ENCODE measurements around the gene SLC39A5.
"Not testable (repeated sequence)": the region's sequence is repeated elsewhere in the genome, so short reads cannot be mapped to it uniquely, and the experiment has no call there.

Gene SLC39A5

DNA sequence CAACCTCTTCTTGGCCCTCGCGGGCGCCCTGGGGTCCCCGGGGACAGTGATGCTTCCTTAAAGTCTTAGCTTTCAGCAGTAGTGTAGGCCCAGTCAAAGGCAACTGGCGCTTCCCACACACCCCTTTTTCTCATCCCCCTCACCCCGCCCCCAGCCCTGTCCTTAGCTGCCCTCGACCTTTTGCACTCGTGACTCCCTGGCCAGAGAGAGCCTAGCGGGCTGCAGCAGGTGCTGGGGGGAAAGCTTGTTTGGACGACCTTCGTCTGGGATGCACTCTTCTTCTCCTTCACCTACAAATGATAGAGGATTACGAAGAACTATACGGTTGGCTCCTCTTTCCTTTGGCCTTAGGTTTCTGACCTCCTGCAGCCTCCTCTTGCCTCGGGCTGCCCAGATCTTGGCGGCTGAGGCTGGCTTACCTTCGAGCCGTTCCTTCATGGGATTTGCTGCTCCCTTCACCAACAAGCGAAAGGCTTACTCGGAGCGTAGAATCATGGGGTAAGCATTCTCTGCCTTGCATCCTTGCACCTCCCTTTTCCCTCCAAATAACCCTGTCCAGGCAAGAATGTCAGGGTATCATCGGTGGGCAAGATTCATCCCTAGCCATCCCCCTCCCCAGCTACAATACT is 37.7 kb downstream of the SLC39A5 start:
- peaks cover 23% of the 10 kb centered on the region for H3K4me1 Mint-ChIP-seq
- TF ChIP-seq, protein P1, sequence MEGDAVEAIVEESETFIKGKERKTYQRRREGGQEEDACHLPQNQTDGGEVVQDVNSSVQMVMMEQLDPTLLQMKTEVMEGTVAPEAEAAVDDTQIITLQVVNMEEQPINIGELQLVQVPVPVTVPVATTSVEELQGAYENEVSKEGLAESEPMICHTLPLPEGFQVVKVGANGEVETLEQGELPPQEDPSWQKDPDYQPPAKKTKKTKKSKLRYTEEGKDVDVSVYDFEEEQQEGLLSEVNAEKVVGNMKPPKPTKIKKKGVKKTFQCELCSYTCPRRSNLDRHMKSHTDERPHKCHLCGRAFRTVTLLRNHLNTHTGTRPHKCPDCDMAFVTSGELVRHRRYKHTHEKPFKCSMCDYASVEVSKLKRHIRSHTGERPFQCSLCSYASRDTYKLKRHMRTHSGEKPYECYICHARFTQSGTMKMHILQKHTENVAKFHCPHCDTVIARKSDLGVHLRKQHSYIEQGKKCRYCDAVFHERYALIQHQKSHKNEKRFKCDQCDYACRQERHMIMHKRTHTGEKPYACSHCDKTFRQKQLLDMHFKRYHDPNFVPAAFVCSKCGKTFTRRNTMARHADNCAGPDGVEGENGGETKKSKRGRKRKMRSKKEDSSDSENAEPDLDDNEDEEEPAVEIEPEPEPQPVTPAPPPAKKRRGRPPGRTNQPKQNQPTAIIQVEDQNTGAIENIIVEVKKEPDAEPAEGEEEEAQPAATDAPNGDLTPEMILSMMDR (IDR thresholded peaks at IDR 0.05) = no peak
- H3K9me3 Mint-ChIP-seq = no peaks in the 10 kb centered on the region
- peak overlapping the region; percentile 91 for H3K4me3 Mint-ChIP-seq
- peaks cover 5% of the 10 kb centered on the region for H3K27me3 Mint-ChIP-seq (ENCODE audit: low read depth, poor library complexity)
- no peak for DNase-seq
- peaks cover 15% of the 10 kb centered on the region for H3K36me3 Mint-ChIP-seq (ENCODE audit: low read depth)
- no peak overlapping the region for H3K27ac Mint-ChIP-seq

DNA sequence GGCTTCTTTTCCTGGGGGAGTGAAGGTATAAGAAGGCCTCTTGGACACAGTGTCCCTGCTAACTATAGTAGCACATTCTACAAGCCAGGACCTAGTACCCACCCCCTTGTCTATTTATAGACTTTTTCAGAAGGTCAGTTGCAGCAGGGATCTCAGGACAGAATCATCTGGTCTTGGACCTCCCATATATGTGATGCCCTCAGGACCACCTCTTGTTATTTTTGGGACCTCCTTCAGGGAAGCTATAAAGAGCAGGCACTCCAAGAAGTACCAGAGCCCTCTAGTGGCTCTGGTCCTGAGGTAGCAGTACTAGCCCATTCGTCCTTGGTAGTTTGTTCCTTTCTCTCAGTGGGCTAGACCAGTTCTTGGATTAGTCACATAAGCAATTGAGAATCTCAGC is 41.2 kb downstream of the SLC39A5 start:
- Mint-ChIP-seq H3K4me3 (no peak overlapping the region), H3K27me3 (ENCODE audit: low read depth, poor library complexity) (peaks cover 5% of the 10 kb centered on the region), H3K4me1 (peaks cover 18% of the 10 kb centered on the region), H3K9me3 (no peaks in the 10 kb centered on the region), H3K27ac (no peak overlapping the region), H3K36me3 (ENCODE audit: low read depth) (peaks cover 41% of the 10 kb centered on the region)
- TF ChIP-seq, protein P1 (IDR thresholded peaks at IDR 0.05) = peak; percentile 25
- no peak for DNase-seq

DNA sequence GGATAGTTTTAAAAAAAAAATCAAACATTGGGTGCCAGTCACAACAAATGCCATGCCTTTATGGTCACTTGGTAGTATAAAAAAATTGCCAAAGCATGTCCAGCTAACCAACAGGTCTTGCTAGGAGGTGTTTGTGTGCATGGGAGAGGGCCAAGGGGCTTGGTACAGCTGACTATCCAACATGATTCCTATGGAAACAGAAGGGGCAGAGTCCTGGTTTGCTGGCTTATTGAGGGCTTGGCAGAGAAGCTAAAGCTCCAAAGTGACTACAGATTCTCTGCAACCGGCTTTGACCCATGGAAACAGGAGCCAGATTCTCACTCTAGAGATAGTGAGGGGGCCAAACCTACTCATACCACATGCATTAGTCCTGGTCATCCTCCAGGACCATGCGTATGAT is 42.6 kb downstream of the SLC39A5 start:
- not testable (repeated sequence) for DNase-seq; H3K27ac Mint-ChIP-seq; H3K27me3 Mint-ChIP-seq (ENCODE audit: low read depth, poor library complexity); H3K4me3 Mint-ChIP-seq; H3K9me3 Mint-ChIP-seq; H3K4me1 Mint-ChIP-seq
- peaks cover 49% of the 10 kb centered on the region for H3K36me3 Mint-ChIP-seq (ENCODE audit: low read depth)

DNA sequence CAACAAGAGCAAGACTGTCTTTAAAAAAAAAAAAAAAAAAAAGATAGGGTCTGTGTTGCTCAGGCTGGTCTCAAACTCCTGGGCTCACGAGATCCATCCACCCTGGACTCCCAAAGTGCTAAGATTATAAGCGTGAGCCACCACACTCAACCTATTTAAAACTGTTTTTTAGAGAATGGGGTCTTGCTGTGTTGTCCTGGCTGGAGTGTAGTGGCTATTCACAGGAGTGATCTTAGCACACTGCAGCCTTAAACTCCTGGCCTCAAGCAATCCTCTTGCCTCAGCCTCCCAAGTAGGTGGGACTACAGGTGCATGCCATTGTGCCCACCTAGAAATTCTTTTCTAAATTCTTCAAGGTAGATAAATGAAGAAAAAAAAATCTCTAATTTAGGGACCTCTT is 44.4 kb downstream of the SLC39A5 start:
- Mint-ChIP-seq H3K4me3 (no peak overlapping the region), H3K4me1 (no peaks in the 10 kb centered on the region), H3K36me3 (ENCODE audit: low read depth) (peaks cover 56% of the 10 kb centered on the region), H3K9me3 (no peaks in the 10 kb centered on the region), H3K27ac (no peak overlapping the region), H3K27me3 (ENCODE audit: low read depth, poor library complexity) (no peaks in the 10 kb centered on the region)
- no peak for DNase-seq
- TF ChIP-seq, protein P1 (IDR thresholded peaks at IDR 0.05) = no peak

DNA sequence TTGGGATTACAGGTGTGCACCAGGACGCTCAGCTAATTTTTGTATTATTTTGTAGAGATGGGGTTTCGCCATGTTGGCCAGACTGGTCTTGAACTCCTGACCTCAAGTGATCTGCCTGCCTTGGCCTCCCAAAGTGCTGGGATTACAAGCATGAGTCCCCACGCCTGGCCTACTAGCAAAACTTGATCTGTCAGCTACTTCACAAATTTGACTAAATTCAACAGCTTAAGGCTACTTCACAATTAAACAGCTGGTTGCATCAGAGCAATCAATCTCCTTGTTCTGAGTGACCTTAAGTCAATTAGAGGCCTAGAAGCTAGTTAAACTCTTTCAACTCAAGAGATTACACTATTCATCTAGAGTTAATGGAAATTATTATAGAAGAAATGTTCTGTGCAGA is 49.1 kb downstream of the SLC39A5 start:
- TF ChIP-seq, protein P1 (IDR thresholded peaks at IDR 0.05) = no peak
- Mint-ChIP-seq H3K9me3 (no peaks in the 10 kb centered on the region), H3K27me3 (ENCODE audit: low read depth, poor library complexity) (no peaks in the 10 kb centered on the region), H3K27ac (no peak overlapping the region), H3K4me1 (no peaks in the 10 kb centered on the region), H3K36me3 (ENCODE audit: low read depth) (peaks cover 84% of the 10 kb centered on the region), H3K4me3 (no peak overlapping the region)
- DNase-seq = no peak

DNA sequence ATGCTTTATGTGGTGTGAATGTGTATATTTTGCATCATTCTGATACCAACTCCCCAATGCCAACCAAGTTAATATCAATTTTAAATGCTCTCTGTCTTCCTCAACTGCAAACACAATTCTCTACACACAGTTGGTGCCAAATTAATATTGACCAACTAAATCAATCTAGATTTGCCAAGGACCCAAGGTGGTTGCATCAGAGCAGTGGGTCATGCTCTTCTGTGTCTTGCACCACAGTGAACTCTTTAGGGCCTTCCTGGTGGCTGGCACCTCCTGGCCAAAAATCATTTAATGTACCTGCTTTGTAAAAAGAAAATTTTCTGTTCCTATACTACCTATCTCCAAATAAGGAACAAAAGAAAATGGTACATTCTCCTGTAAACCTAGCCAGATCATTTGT is 51.0 kb downstream of the SLC39A5 start:
- TF ChIP-seq, protein P1 (IDR thresholded peaks at IDR 0.05) = no peak
- Mint-ChIP-seq H3K4me1 (no peaks in the 10 kb centered on the region), H3K36me3 (ENCODE audit: low read depth) (peaks cover 80% of the 10 kb centered on the region), H3K27ac (no peak overlapping the region), H3K4me3 (no peak overlapping the region), H3K27me3 (ENCODE audit: low read depth, poor library complexity) (no peaks in the 10 kb centered on the region), H3K9me3 (no peaks in the 10 kb centered on the region)
- DNase-seq = no peak

Data from nephron progenitor cell (in vitro differentiated cells).